ENCODE data around the gene ZFP92. TPM values are rescaled to one million over a fixed set of nuclear protein-coding genes. Genes with fewer than 3 reads are reported as not detected.

The ZFP92 gene
- total and polyA plus RNA-seq, 2 donors (not counting 3 experiments of a cell fraction or from before 2014, with no cell fraction given), result 0.36 to 1.2 TPM

GRCh38 chrX:153412746-153413720 is 1.8 kb downstream of the ZFP92 start:
- no peaks in the 10 kb centered on the region for H4K20me1 ChIP-seq (replicated peaks; ENCODE audit: control insufficient read depth, extremely low read depth, insufficient read depth, low read length)
- no peak overlapping the region for H3K4me3 ChIP-seq (replicated peaks in 1 of 3; ENCODE audit: insufficient read depth in 1 of 3, low read depth in 1 of 3, low read length in 3 of 3)
- intact Hi-C loops (cut with micrococcal nuclease) (no loop called here), dilution Hi-C loops (cut with MboI; ENCODE audit: extremely low pct_ligation_motif_present, low sequenced_read_pairs) (no loop called here)
- H3K9ac ChIP-seq (replicated peaks; ENCODE audit: extremely low read depth, insufficient read depth, low read length), result no peak overlapping the region
- no peaks in the 10 kb centered on the region for H3K9me1 ChIP-seq (replicated peaks; ENCODE audit: control insufficient read depth, extremely low read depth, insufficient read depth, low read length)
- H3K36me3 ChIP-seq (ENCODE audit: control insufficient read depth in 2 of 2, extremely low read depth in 1 of 2, insufficient read depth in 2 of 2, low read length in 2 of 2), result no peaks in the 10 kb centered on the region
- no peaks in the 10 kb centered on the region for H3K27me3 ChIP-seq (ENCODE audit: control insufficient read depth in 2 of 2, insufficient read depth in 2 of 2, low read length in 2 of 2)
- no peak overlapping the region for H3K27ac ChIP-seq (ENCODE audit: insufficient read depth, low read depth, low read length)
- H3K4me1 ChIP-seq (ENCODE audit: control insufficient read depth, extremely low read depth, insufficient read depth, low read length), result peaks cover 6% of the 10 kb centered on the region
- FAIRE-seq (no peak), DNase-seq (ENCODE audit: low read depth, low spot score) (no peak)
- no peak overlapping the region for H3K4me2 ChIP-seq (ENCODE audit: insufficient read depth, low read length)
- no peaks in the 10 kb centered on the region for H3K9me3 ChIP-seq (replicated peaks; ENCODE audit: control insufficient read depth, insufficient read depth, low read length)
- TF ChIP-seq EZH2 (IDR thresholded peaks at IDR 0.05; ENCODE audit: borderline replicate concordance, low read depth, low read length, severe bottlenecking), result no peak
- peak in 1 of 2 donors; percentile 2 for TF ChIP-seq CTCF (IDR thresholded peaks at IDR 0.05; ENCODE audit: extremely low read depth in 1 of 2, insufficient read depth in 1 of 2, low read depth in 1 of 2, low read length in 2 of 2)
- no TSS peak for BruUV-seq (replicated peaks)
- no peak overlapping the region for H2AFZ ChIP-seq (ENCODE audit: low read depth, low read length)
- no peaks in the 10 kb centered on the region for H3K79me2 ChIP-seq (ENCODE audit: control insufficient read depth, insufficient read depth, low read length)
- ChIA-PET POLR2A (no interaction called here), CTCF (interaction anchor here (1.4 kb wide), 1 partner anchor 472 kb away, joined by 3 read pairs; no protein-coding TSS in a partner anchor)

- no peak for TF ChIP-seq GATA2 (IDR thresholded peaks at IDR 0.05; ENCODE audit: insufficient read depth, insufficient read length, low read depth, low read length)
- no peak for TF ChIP-seq MYC (IDR thresholded peaks at IDR 0.05; ENCODE audit: low read depth, low read length)
- TF ChIP-seq FOS (IDR thresholded peaks at IDR 0.05; ENCODE audit: borderline replicate concordance, insufficient read depth, low read length), result no peak
- no peak for TF ChIP-seq CTCF (IDR thresholded peaks at IDR 0.05; ENCODE audit: extremely low read depth in 1 of 2, insufficient read depth in 1 of 2, low read depth in 1 of 2, low read length in 2 of 2)
- no peak for TF ChIP-seq EZH2 (IDR thresholded peaks at IDR 0.05; ENCODE audit: borderline replicate concordance, low read depth, low read length, severe bottlenecking)
- no peak for TF ChIP-seq JUN (IDR thresholded peaks at IDR 0.05; ENCODE audit: borderline replicate concordance, insufficient read depth, insufficient read length, low read depth)
- no peak for TF ChIP-seq POLR2A (IDR thresholded peaks at IDR 0.05; ENCODE audit: low read depth, low read length)
- no peak for TF ChIP-seq POLR2AphosphoS5 (IDR thresholded peaks at IDR 0.05; ENCODE audit: insufficient read depth, low read depth, low read length)
- TF ChIP-seq MAX (IDR thresholded peaks at IDR 0.05; ENCODE audit: insufficient read depth, insufficient read length), result no peak
- Histone ChIP-seq H3K79me2 (ENCODE audit: control insufficient read depth, insufficient read depth, low read length) (no peaks in the 10 kb centered on the region), H3K4me2 (ENCODE audit: insufficient read depth, low read length) (no peak overlapping the region), H3K9me1 (replicated peaks; ENCODE audit: control insufficient read depth, extremely low read depth, insufficient read depth, low read length) (no peaks in the 10 kb centered on the region), H3K4me1 (ENCODE audit: control insufficient read depth, extremely low read depth, insufficient read depth, low read length) (peaks cover 6% of the 10 kb centered on the region), H3K9me3 (replicated peaks; ENCODE audit: control insufficient read depth, insufficient read depth, low read length) (no peaks in the 10 kb centered on the region), H3K36me3 (ENCODE audit: control insufficient read depth in 2 of 2, extremely low read depth in 1 of 2, insufficient read depth in 2 of 2, low read length in 2 of 2) (no peaks in the 10 kb centered on the region), H3K9ac (replicated peaks; ENCODE audit: extremely low read depth, insufficient read depth, low read length) (no peak overlapping the region), H4K20me1 (replicated peaks; ENCODE audit: control insufficient read depth, extremely low read depth, insufficient read depth, low read length) (no peaks in the 10 kb centered on the region), H3K27me3 (ENCODE audit: control insufficient read depth in 2 of 2, insufficient read depth in 2 of 2, low read length in 2 of 2) (no peaks in the 10 kb centered on the region), H3K27ac (ENCODE audit: insufficient read depth, low read depth, low read length) (no peak overlapping the region), H2AFZ (ENCODE audit: low read depth, low read length) (no peak overlapping the region), H3K4me3 (replicated peaks in 1 of 3; ENCODE audit: insufficient read depth in 1 of 3, low read depth in 1 of 3, low read length in 3 of 3) (no peak overlapping the region)
- ChIA-PET CTCF (interaction anchor here (1.4 kb wide), 1 partner anchor 472 kb away, joined by 3 read pairs; no protein-coding TSS in a partner anchor), POLR2A (no interaction called here)
- DNase-seq (ENCODE audit: low read depth, low spot score), result no peak
- intact Hi-C loops (cut with micrococcal nuclease) (no loop called here), dilution Hi-C loops (cut with MboI; ENCODE audit: extremely low pct_ligation_motif_present, low sequenced_read_pairs) (no loop called here)
- BruUV-seq (replicated peaks), result no TSS peak
- no peak for FAIRE-seq
These were observed 2.5 kb downstream of the ZFP92 start for GRCh38 chrX:153413731-153414130.

All from endothelial cell of umbilical vein (primary cell).